HEK293 (cell line): ENCODE results near the gene GID8.

Source experiments
- CTCF ChIA-PET: fragments of 350-600 bp; formaldehyde crosslinking; extraction: SDS; loops from one replicate; lab custom pipeline; 2021; ENCODE audit warnings: antibody characterized with exemption; lab: Yijun Ruan, JAX
- POLR2A ChIA-PET: fragments of 300-600 bp; formaldehyde crosslinking; extraction: SDS; loops from one replicate; lab custom pipeline; 2020; ENCODE audit warnings: antibody characterized with exemption, inconsistent platforms; lab: Yijun Ruan, JAX
- H3K27ac ChIP-seq: fragments of 200-500 bp; sonication (Bioruptor generic); 2 replicates; pipeline ENCODE4 v1.5.1; 2014; ENCODE audit warnings: low read depth, low read length, control low read depth, inconsistent platforms; ENCODE audit errors: extremely low read depth
- H3K36me3 ChIP-seq, 2 experiments: fragments of 200-500 bp in 1 of 2; sonication (Bioruptor generic) in 1 of 2; 1 replicate in 1 of 2; 2 replicates in 1 of 2; pipeline ENCODE4 v1.5.1; 2014 to 2017; ENCODE audit warnings: inconsistent platforms in 2 of 2, low read length in 2 of 2; ENCODE audit not compliant: control insufficient read depth in 2 of 2, insufficient read depth in 1 of 2
- H3K4me1 ChIP-seq: fragments of 200-500 bp; sonication (Bioruptor generic); 2 replicates; pipeline ENCODE4 v1.5.1; 2014; ENCODE audit warnings: mild to moderate bottlenecking, low read length, inconsistent platforms; ENCODE audit not compliant: control insufficient read depth, insufficient read depth
- H3K4me3 ChIP-seq: 2 replicates; pipeline ENCODE4 v1.5.1; 2011; ENCODE audit warnings: low read depth, mild to moderate bottlenecking, control low read depth, low read length, moderate library complexity
- H3K9me3 ChIP-seq: fragments of 200-500 bp; sonication (Bioruptor generic); 2 replicates; pipeline ENCODE4 v1.5.1; 2014; ENCODE audit warnings: low read depth, low read length, inconsistent platforms; ENCODE audit not compliant: control insufficient read depth, insufficient read depth
- FEZF1 ChIP-seq: fragments of 450-650 bp; formaldehyde crosslinking; IDR thresholded peaks from 2 replicates; pipeline ENCODE4 v1.5.1; 2016; ENCODE audit warnings: missing biosample characterization, missing genetic modification characterization
- GLIS2 ChIP-seq: fragments of 450-650 bp; formaldehyde crosslinking; IDR thresholded peaks from 2 replicates; pipeline ENCODE4 v1.5.1; 2016; ENCODE audit warnings: missing biosample characterization, missing genetic modification characterization
- INSM2 ChIP-seq: fragments of 450-650 bp; formaldehyde crosslinking; IDR thresholded peaks from 2 replicates; pipeline ENCODE4 v1.5.1; 2016; ENCODE audit warnings: missing biosample characterization, missing genetic modification characterization
- KLF8 ChIP-seq: fragments of 450-650 bp; formaldehyde crosslinking; IDR thresholded peaks from 2 replicates; pipeline ENCODE4 v1.5.1; 2016; ENCODE audit warnings: missing biosample characterization, missing genetic modification characterization
- PRDM10 ChIP-seq: fragments of 450-650 bp; formaldehyde crosslinking; IDR thresholded peaks from 2 replicates; pipeline ENCODE4 v1.5.1; 2016; ENCODE audit warnings: missing biosample characterization, missing genetic modification characterization
- ZBTB10 ChIP-seq: fragments of 450-650 bp; formaldehyde crosslinking; IDR thresholded peaks from 2 replicates; pipeline ENCODE4 v1.5.1; 2016; ENCODE audit warnings: missing biosample characterization, missing genetic modification characterization
- ZBTB20 ChIP-seq: fragments of 450-650 bp; formaldehyde crosslinking; IDR thresholded peaks from 2 replicates; pipeline ENCODE4 v1.5.1; 2016; ENCODE audit warnings: missing biosample characterization, missing genetic modification characterization
- ZBTB26 ChIP-seq: fragments of 450-650 bp; formaldehyde crosslinking; optimal IDR thresholded peaks from 2 replicates; pipeline ENCODE3; 2016; ENCODE audit warnings: missing biosample characterization, mild to moderate bottlenecking, missing genetic modification characterization
- ZBTB6 ChIP-seq: fragments of 450-650 bp; formaldehyde crosslinking; IDR thresholded peaks from 2 replicates; pipeline ENCODE4 v1.5.1; 2017; ENCODE audit warnings: missing biosample characterization, missing genetic modification characterization
- ZBTB7A ChIP-seq: fragments of 450-650 bp; formaldehyde crosslinking; IDR thresholded peaks from 2 replicates; pipeline ENCODE4 v1.5.1; 2016; ENCODE audit warnings: low read depth, missing biosample characterization, missing genetic modification characterization
- ZEB2 ChIP-seq: fragments of 450-650 bp; formaldehyde crosslinking; IDR thresholded peaks from 2 replicates; pipeline ENCODE4 v1.5.1; 2016; ENCODE audit warnings: missing biosample characterization, missing genetic modification characterization
- ZNF311 ChIP-seq: fragments of 450-650 bp; formaldehyde crosslinking; IDR thresholded peaks from 2 replicates; pipeline ENCODE4 v1.5.1; 2017; ENCODE audit warnings: missing biosample characterization, missing genetic modification characterization, borderline replicate concordance
- ZNF335 ChIP-seq: fragments of 450-650 bp; formaldehyde crosslinking; conservative IDR thresholded peaks from 2 replicates; pipeline ENCODE4 v1.5.1; 2016; ENCODE audit warnings: missing biosample characterization, missing genetic modification characterization
- ZNF341 ChIP-seq: fragments of 450-650 bp; formaldehyde crosslinking; IDR thresholded peaks from 2 replicates; pipeline ENCODE4; 2016; ENCODE audit warnings: low read depth, missing biosample characterization, missing genetic modification characterization
- ZNF362 ChIP-seq: fragments of 450-650 bp; formaldehyde crosslinking; IDR thresholded peaks from 2 replicates; pipeline ENCODE4 v1.5.1; 2016; ENCODE audit warnings: missing biosample characterization, missing genetic modification characterization
- ZNF473 ChIP-seq: fragments of 450-650 bp; formaldehyde crosslinking; IDR thresholded peaks from 2 replicates; pipeline ENCODE4 v1.5.1; 2017; ENCODE audit warnings: missing biosample characterization, missing genetic modification characterization
- ZNF488 ChIP-seq: fragments of 450-650 bp; formaldehyde crosslinking; IDR thresholded peaks from 2 replicates; pipeline ENCODE4 v1.5.1; 2016; ENCODE audit warnings: missing biosample characterization, missing genetic modification characterization
- ZNF514 ChIP-seq: fragments of 450-650 bp; formaldehyde crosslinking; IDR thresholded peaks from 2 replicates; pipeline ENCODE4 v1.5.1; 2016; ENCODE audit warnings: missing biosample characterization, missing genetic modification characterization
- ZNF549 ChIP-seq: fragments of 450-650 bp; IDR thresholded peaks from 2 replicates; pipeline ENCODE4 v1.5.1; 2018; ENCODE audit warnings: missing biosample characterization, missing genetic modification characterization, mild to moderate bottlenecking, inconsistent platforms, moderate library complexity
- ZNF558 ChIP-seq: fragments of 450-650 bp; formaldehyde crosslinking; IDR thresholded peaks from 2 replicates; pipeline ENCODE4 v1.5.1; 2016; ENCODE audit warnings: missing biosample characterization, missing genetic modification characterization
- ZNF561 ChIP-seq: fragments of 450-650 bp; IDR thresholded peaks from 2 replicates; pipeline ENCODE4 v1.5.1; 2018; ENCODE audit warnings: missing biosample characterization, missing genetic modification characterization, borderline replicate concordance
- ZNF571 ChIP-seq: fragments of 450-650 bp; formaldehyde crosslinking; IDR thresholded peaks from 2 replicates; pipeline ENCODE4 v1.5.0; 2017; ENCODE audit warnings: missing biosample characterization, missing genetic modification characterization
- ZNF621 ChIP-seq: fragments of 450-650 bp; formaldehyde crosslinking; IDR thresholded peaks from 2 replicates; pipeline ENCODE4 v1.5.1; 2017; ENCODE audit warnings: missing biosample characterization, missing genetic modification characterization
- ZNF843 ChIP-seq: fragments of 450-650 bp; formaldehyde crosslinking; IDR thresholded peaks from 2 replicates; pipeline ENCODE4 v1.5.1; 2016; ENCODE audit warnings: missing biosample characterization, missing genetic modification characterization

Gene GID8

GRCh38 chr20:62925420-62926228 is 12.3 kb upstream of the GID8 start:
- ChIA-PET POLR2A (interaction anchor here (2.2 kb wide), 1 partner anchor 12 kb away, joined by 13 read pairs; the partner anchor contains the start of gene GID8), CTCF (interaction anchor here (0.7 to 3.1 kb wide), 4 partner anchors 12 to 34 kb away, joined by 3 to 12 read pairs (median 8); partner anchors contain the start of gene GID8)
- Histone ChIP-seq H3K36me3 (peaks cover 0 to 7% of the 10 kb centered on the region in 2 experiments; a peak in 1 of 3 replicates), H3K9me3 (no peaks in the 10 kb centered on the region), H3K4me3 (peak overlapping the region; percentile 86), H3K4me1 (peaks cover 22% of the 10 kb centered on the region), H3K27ac (peak overlapping the region; percentile 89)
- TF ChIP-seq ZNF549 (tag by site-specific recombination) (no peak), ZBTB26 (tag by site-specific recombination) (peak; percentile 69), ZBTB7A (tag by site-specific recombination) (no peak; the same call in 1 of the 2 replicates), ZNF843 (tag by site-specific recombination) (no peak), ZNF621 (tag by site-specific recombination) (no peak), ZNF362 (tag by site-specific recombination) (no peak), ZNF571 (tag by site-specific recombination) (no peak), ZNF311 (tag by site-specific recombination) (no peak), ZNF335 (peak; percentile 93), ZNF558 (tag by site-specific recombination) (no peak), PRDM10 (tag by site-specific recombination) (peak; percentile 43; the same call in 1 of the 2 replicates), ZBTB6 (no peak), FEZF1 (tag by site-specific recombination) (no peak), ZBTB20 (tag by site-specific recombination) (peak; percentile 78; the same call in 1 of the 2 replicates), ZNF514 (tag by site-specific recombination) (no peak), GLIS2 (tag by site-specific recombination) (0 out of 2 replicates have a peak, but pooled peaks have one; percentile 15), KLF8 (tag by site-specific recombination) (0 out of 2 replicates have a peak, but pooled peaks have one; percentile 29), ZBTB10 (0 out of 2 replicates have a peak, but pooled peaks have one; percentile 27), ZNF561 (tag by site-specific recombination) (peak; percentile 100), ZNF473 (tag by site-specific recombination) (no peak), ZNF488 (tag by site-specific recombination) (no peak), ZEB2 (tag by site-specific recombination) (peak; percentile 52), INSM2 (tag by site-specific recombination) (0 out of 2 replicates have a peak, but pooled peaks have one; percentile 29), ZNF341 (peak; percentile 90)
